NT2/D1 (cell line): ENCODE data around the gene MTHFSD.

ENCODE experiments used
- SUZ12 ChIP-seq: IDR thresholded peaks from 2 replicates; pipeline ENCODE4 v1.6.1; 2011; ENCODE audit not compliant: insufficient read length, insufficient read depth; ENCODE audit errors: extremely low read depth
- ZNF274 ChIP-seq: IDR thresholded peaks from 2 replicates; pipeline ENCODE4 v1.6.1; 2011; ENCODE audit warnings: mild to moderate bottlenecking, low read depth, low read length

DNA sequence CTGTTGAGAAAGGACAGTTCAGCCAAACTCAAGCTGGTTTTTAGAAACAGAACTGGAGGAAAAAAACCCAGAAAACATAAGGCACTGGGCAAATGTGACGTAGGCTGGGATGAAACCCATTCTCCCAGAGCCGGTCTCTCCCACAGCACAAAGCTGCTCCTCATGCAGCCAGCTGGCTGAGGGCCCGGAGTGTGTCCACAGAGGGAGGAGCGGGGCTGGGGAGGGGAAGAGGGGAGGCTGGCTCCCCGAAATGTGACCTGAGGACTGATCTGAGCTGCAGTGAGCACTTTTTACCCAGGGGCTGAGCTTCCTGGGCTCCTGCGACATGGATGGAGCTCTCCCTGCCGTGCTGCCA is 23.9 kb downstream of the MTHFSD start:
- TF ChIP-seq ZNF274: no peak
- no peak for TF ChIP-seq SUZ12
